T-cell (primary cell): ENCODE results near the gene ADAMTSL2. TPM values are rescaled to one million over a fixed set of nuclear protein-coding genes. Genes with fewer than 3 reads are reported as not detected.

Source experiments
- ATAC-seq, 4 experiments: fragments of 200-7000 bp in 3 of 4; fragments of 150-1000 bp in 1 of 4; cut with Tn5 transposase; replicated peaks in 1 of 4; 1 replicate in 3 of 4; 2 replicates in 1 of 4; pipeline ENCODE4 v1.10.0; 2021; ENCODE audit warnings: moderate library complexity in 3 of 4, mild to moderate bottlenecking in 2 of 4, moderate number of reproducible peaks in 1 of 4
- CTCF ChIA-PET, 2 donors: fragments of 300-600 bp; sonication (Branson Sonifier 250); formaldehyde crosslinking; loops; one replicate each; lab custom pipeline; 2022; ENCODE audit warnings: antibody characterized with exemption in 2 of 2; lab: Charles Lee
- POLR2A ChIA-PET, 2 donors: fragments of 300-600 bp; sonication (Branson Sonifier 250); formaldehyde crosslinking; loops; one replicate each; lab custom pipeline; 2022; ENCODE audit warnings: antibody characterized with exemption in 2 of 2; lab: Charles Lee
- DNase-seq, 35 experiments: peaks; one replicate each; pipeline versions ENCODE4 v3.0.0 to v3.0.0-alpha.2; 2013 to 2023
- H3K27ac ChIP-seq: one replicate; pipeline ENCODE4 v1.5.1; 2013; ENCODE audit warnings: low read length
- H3K27me3 ChIP-seq, 2 experiments: replicated peaks in 1 of 2; 1 replicate in 1 of 2; 2 replicates in 1 of 2; pipeline versions ENCODE4 v1.6.1 to v1.7.0; 2013; ENCODE audit warnings: low read length in 1 of 2, mixed read lengths in 1 of 2; ENCODE audit not compliant: control insufficient read depth in 2 of 2, insufficient read depth in 2 of 2; ENCODE audit errors: extremely low read depth in 1 of 2
- H3K36me3 ChIP-seq, 2 donors: 1 replicate in 1 of 2; 2 replicates in 1 of 2; pipeline versions ENCODE4 v1.6.1 to v1.7.0; 2013; ENCODE audit warnings: low read length in 1 of 2; ENCODE audit not compliant: control insufficient read depth in 2 of 2, insufficient read depth in 1 of 2; ENCODE audit errors: extremely low read depth in 1 of 2
- H3K4me1 ChIP-seq, 2 experiments: 1 replicate in 1 of 2; 2 replicates in 1 of 2; pipeline versions ENCODE4 v1.6.1 to v1.7.0; 2013; ENCODE audit warnings: low read length in 2 of 2, mixed read lengths in 1 of 2; ENCODE audit not compliant: insufficient read depth in 2 of 2, control insufficient read depth in 1 of 2; ENCODE audit errors: extremely low read depth in 1 of 2
- H3K4me3 ChIP-seq, 2 donors: 1 replicate in 1 of 2; 2 replicates in 1 of 2; pipeline versions ENCODE4 v1.5.1 to v1.7.0; 2013; ENCODE audit warnings: mild to moderate bottlenecking in 2 of 2, low read length in 1 of 2, moderate library complexity in 1 of 2; ENCODE audit not compliant: control insufficient read depth in 1 of 2; ENCODE audit errors: extremely low read depth in 1 of 2
- H3K9me3 ChIP-seq: 2 replicates; pipeline ENCODE4 v1.7.0; 2013
- H3K27ac Mint-ChIP-seq, 2 donors: one replicate each; pipeline ENCODE4 v1.8.0; 2020 to 2021; ENCODE audit warnings: mild to moderate bottlenecking in 2 of 2, mixed read lengths in 2 of 2
- H3K27me3 Mint-ChIP-seq, 2 donors: one replicate each; pipeline ENCODE4 v1.8.0; 2021 to 2022; ENCODE audit warnings: mixed read lengths in 2 of 2
- H3K36me3 Mint-ChIP-seq: one replicate; pipeline ENCODE4 v1.8.0; 2021; ENCODE audit warnings: mixed read lengths
- H3K4me1 Mint-ChIP-seq, 3 donors: one replicate each; pipeline ENCODE4 v1.8.0; 2020 to 2022; ENCODE audit warnings: mixed read lengths in 3 of 3, mild to moderate bottlenecking in 1 of 3
- H3K4me3 Mint-ChIP-seq, 3 donors: one replicate each; pipeline ENCODE4 v1.8.0; 2020 to 2022; ENCODE audit warnings: mild to moderate bottlenecking in 3 of 3, mixed read lengths in 3 of 3, moderate library complexity in 3 of 3
- H3K9me3 Mint-ChIP-seq, 3 donors: one replicate each; pipeline ENCODE4 v1.8.0; 2020 to 2022; ENCODE audit warnings: mixed read lengths in 3 of 3
- WGBS: methylation state at CpG from one replicate; pipeline ENCODE4 v1.1.5; 2013; ENCODE audit warnings: missing lambda C conversion rate; ENCODE audit not compliant: insufficient coverage; 5-methylcytosine and 5-hydroxymethylcytosine counted together
- total RNA-seq, 35 experiments: library from RNA in 6 of 35; stranded (reverse) in 6 of 35; fragments of 120-200 nt in 1 of 35; gene quantifications; one replicate each; pipeline versions ENCODE4 v1.2.1 to v1.2.4 and lab custom pipeline; 2013 to 2026

ADAMTSL2 gene
- total RNA-seq, 5 donors from 2014 or later (not counting 1 experiment from before 2014, with no cell fraction given): 0.16 to 0.76 (median 0.53) TPM

DNA sequence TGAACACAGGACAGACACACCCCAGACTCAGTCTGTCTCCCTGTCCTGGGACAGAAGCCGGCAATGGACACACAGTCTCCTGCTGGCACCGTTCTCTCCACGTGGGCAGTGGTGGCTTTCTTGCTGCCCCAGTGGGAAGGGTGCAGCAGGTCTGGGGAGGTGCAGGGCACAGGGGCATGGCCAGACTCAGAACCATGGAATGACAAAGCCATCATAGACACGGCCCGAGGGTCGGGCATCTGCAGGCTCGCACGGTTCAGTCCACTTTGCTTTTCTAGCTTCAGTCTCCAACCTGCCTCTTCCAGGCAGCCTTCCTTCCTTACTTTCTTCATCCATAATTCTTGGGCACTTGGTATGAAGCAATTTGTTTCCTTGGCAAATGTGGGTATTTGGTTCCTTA, 26.5 kb upstream of the ADAMTSL2 start:
- WGBS: 96% methylated on average over 3 of the region's 8 CpGs
- ChIA-PET POLR2A (no interaction called here), CTCF (no interaction called here)
- Histone ChIP-seq H3K27me3 (peaks cover 0 to 15% of the 10 kb centered on the region in 2 experiments), H3K4me1 (peaks cover 12 to 34% of the 10 kb centered on the region in 2 experiments), H3K36me3 (no peaks in the 10 kb centered on the region), H3K27ac (peak overlapping the region; percentile 65), H3K4me3 (no peak overlapping the region), H3K9me3 (no peaks in the 10 kb centered on the region)
- no peaks in the 10 kb centered on the region for H3K36me3 Mint-ChIP-seq
- H3K27ac Mint-ChIP-seq: peak overlapping the region; percentile 97 to 99
- peaks cover 16 to 27% (median 22%) of the 10 kb centered on the region in 3 donors for H3K4me1 Mint-ChIP-seq
- H3K27me3 Mint-ChIP-seq: peaks cover 0 to 8% of the 10 kb centered on the region in 2 donors
- no peaks in the 10 kb centered on the region for H3K9me3 Mint-ChIP-seq
- DNase-seq (no peak), ATAC-seq (no peak)
- H3K4me3 Mint-ChIP-seq: peak overlapping the region in 1 of 3 donors; percentile 81

- Histone ChIP-seq H3K36me3 (no peaks in the 10 kb centered on the region), H3K9me3 (no peaks in the 10 kb centered on the region), H3K27ac (peak overlapping the region; percentile 65), H3K4me1 (peaks cover 12 to 34% of the 10 kb centered on the region in 2 experiments), H3K27me3 (peaks cover 0 to 13% of the 10 kb centered on the region in 2 experiments), H3K4me3 (peak overlapping the region; percentile 10 to 25)
- 6% methylated on average over 18 of the region's 26 CpGs for WGBS
- DNase-seq: peak in 24 of 35 experiments; percentile 10 to 61 (median 29)
- peak overlapping the region; percentile 74 to 81 (median 77) for H3K4me3 Mint-ChIP-seq
- no peaks in the 10 kb centered on the region for H3K36me3 Mint-ChIP-seq
- no peaks in the 10 kb centered on the region for H3K27me3 Mint-ChIP-seq
- peak; percentile 85 to 91 (median 88) for ATAC-seq
- peak overlapping the region; percentile 97 to 99 for H3K27ac Mint-ChIP-seq
- CTCF ChIA-PET: interaction anchor here in 1 of 2 donors (0.7 kb wide), 1 partner anchor 1607 kb away, joined by 3 read pairs; no protein-coding TSS in a partner anchor
- no peaks in the 10 kb centered on the region for H3K9me3 Mint-ChIP-seq
- POLR2A ChIA-PET: interaction anchor here in 1 of 2 donors (0.7 kb wide), 1 partner anchor 14 kb away, joined by 6 read pairs; no protein-coding TSS in a partner anchor
- H3K4me1 Mint-ChIP-seq: peaks cover 16 to 27% (median 22%) of the 10 kb centered on the region in 3 donors
Measured at GRCh38 chr9:133509179-133510083, 25.1 kb upstream of the ADAMTSL2 start.

GRCh38 chr9:133510926-133511505, 23.5 kb upstream of the ADAMTSL2 start:
- 97% methylated on average over 25 of the region's 27 CpGs for WGBS
- Histone ChIP-seq H3K4me1 (peaks cover 12 to 34% of the 10 kb centered on the region in 2 experiments), H3K9me3 (no peaks in the 10 kb centered on the region), H3K4me3 (no peak overlapping the region), H3K36me3 (no peaks in the 10 kb centered on the region), H3K27me3 (peaks cover 0 to 19% of the 10 kb centered on the region in 2 experiments), H3K27ac (no peak overlapping the region)
- peaks cover 16 to 27% (median 22%) of the 10 kb centered on the region in 3 donors for H3K4me1 Mint-ChIP-seq
- no peaks in the 10 kb centered on the region for H3K36me3 Mint-ChIP-seq
- ChIA-PET CTCF (no interaction called here), POLR2A (no interaction called here)
- H3K27me3 Mint-ChIP-seq: peaks cover 0 to 3% of the 10 kb centered on the region in 2 donors
- H3K4me3 Mint-ChIP-seq: peak overlapping the region in 1 of 3 donors; percentile 38
- peak overlapping the region in 1 of 2 donors; percentile 52 for H3K27ac Mint-ChIP-seq
- no peaks in the 10 kb centered on the region for H3K9me3 Mint-ChIP-seq
- ATAC-seq: no peak
- no peak for DNase-seq

DNA sequence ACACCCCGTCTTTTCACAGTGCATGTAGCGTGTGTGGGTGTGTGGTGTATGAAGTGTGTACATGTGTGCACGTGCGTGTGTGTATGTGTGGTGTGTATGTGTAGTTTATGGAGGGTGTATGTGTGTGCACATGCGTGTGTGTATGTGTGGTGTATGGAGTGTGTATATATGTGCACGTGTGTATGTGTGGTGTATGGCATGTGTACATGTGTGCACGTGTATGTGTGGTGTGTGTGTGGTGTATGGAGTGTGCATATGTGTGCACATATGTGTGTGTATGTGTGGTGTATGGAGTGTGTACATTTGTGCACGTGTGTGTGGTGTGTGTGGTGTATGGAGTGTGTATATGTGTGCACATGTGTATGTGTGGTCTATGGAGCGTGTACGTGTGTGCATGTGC, 22.9 kb upstream of the ADAMTSL2 start:
- Histone ChIP-seq H3K27ac (no peak overlapping the region), H3K4me1 (peaks cover 12 to 34% of the 10 kb centered on the region in 2 experiments), H3K36me3 (no peaks in the 10 kb centered on the region), H3K27me3 (peaks cover 0 to 25% of the 10 kb centered on the region in 2 experiments), H3K9me3 (no peaks in the 10 kb centered on the region), H3K4me3 (no peak overlapping the region)
- POLR2A ChIA-PET: no interaction called here
- Mint-ChIP-seq H3K4me3 (no peak overlapping the region), H3K9me3 (no peaks in the 10 kb centered on the region), H3K27me3 (peaks cover 0 to 4% of the 10 kb centered on the region in 2 donors), H3K27ac (no peak overlapping the region), H3K36me3 (no peaks in the 10 kb centered on the region), H3K4me1 (peaks cover 16 to 27% (median 22%) of the 10 kb centered on the region in 3 donors)
- WGBS: 87% methylated on average over 10 of the region's 10 CpGs
- CTCF ChIA-PET: no interaction called here
- ATAC-seq (no peak), DNase-seq (no peak)

DNA sequence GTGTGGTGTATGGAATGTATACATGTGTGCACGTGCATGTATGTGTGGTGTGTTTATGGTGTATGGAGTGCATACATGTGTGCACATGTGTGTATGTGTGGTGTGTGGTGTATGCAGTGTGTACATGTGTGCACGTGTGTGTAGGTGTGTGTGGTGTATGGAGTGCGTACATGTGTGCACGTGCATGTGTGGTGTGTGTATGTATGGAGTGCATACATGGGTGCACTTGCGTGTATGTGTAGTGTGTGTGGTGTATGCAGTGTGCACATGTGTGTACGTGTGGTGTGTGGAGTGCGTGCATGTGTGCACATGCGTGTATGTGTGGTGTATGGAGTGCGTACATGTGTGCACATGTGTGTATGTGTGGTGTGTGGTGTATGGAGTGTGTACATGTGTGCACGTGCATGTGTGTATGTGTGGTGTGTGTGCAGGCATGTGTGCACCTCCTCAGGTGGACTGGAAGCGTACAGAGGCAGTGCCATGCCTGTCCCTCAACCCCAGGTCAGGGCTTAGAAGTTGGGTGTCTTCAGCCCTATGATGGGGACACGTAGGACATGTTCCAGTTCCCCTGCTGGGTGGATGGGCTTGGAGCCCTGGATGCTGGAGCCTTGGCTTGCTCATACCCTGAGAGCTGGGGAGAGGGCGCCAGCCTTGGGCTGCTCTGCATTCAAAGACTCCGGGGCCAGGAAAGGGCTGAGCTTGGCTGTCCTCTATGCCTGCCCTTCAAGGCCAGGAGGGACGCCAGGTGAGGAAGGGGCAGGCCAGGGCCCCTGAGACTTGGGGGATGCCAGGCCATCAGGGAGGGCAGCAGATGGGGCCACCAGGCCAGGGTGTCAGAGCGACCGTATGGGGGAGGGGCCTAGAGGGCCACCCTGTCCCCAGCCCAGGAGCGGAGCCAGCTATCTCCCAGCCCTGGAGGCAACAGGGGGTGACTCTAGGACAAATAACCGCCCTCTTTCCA, 22.0 kb upstream of the ADAMTSL2 start:
- Mint-ChIP-seq H3K27me3 (peaks cover 0 to 4% of the 10 kb centered on the region in 2 donors), H3K27ac (no peak overlapping the region), H3K36me3 (no peaks in the 10 kb centered on the region), H3K4me3 (no peak overlapping the region), H3K4me1 (peaks cover 16 to 27% (median 20%) of the 10 kb centered on the region in 3 donors), H3K9me3 (no peaks in the 10 kb centered on the region)
- WGBS: 93% methylated on average over 18 of the region's 19 CpGs
- no peak for DNase-seq
- Histone ChIP-seq H3K4me3 (no peak overlapping the region), H3K36me3 (no peaks in the 10 kb centered on the region), H3K9me3 (no peaks in the 10 kb centered on the region), H3K27ac (no peak overlapping the region), H3K4me1 (peaks cover 12 to 26% of the 10 kb centered on the region in 2 experiments), H3K27me3 (peaks cover 0 to 24% of the 10 kb centered on the region in 2 experiments)
- ChIA-PET POLR2A (no interaction called here), CTCF (no interaction called here)
- no peak for ATAC-seq
